C1 segment of cervical spinal cord (tissue), 14 donors: ENCODE measurements around the gene ALOX5.
"Not testable (repeated sequence)": the region's sequence is repeated elsewhere in the genome, so short reads cannot be mapped to it uniquely, and the experiment has no call there.

ENCODE experiments used
- DNase-seq, 14 donors: peaks; one replicate each; lab custom pipeline; 2025; lab: John Stamatoyannopoulos, UW

Gene ALOX5

DNA sequence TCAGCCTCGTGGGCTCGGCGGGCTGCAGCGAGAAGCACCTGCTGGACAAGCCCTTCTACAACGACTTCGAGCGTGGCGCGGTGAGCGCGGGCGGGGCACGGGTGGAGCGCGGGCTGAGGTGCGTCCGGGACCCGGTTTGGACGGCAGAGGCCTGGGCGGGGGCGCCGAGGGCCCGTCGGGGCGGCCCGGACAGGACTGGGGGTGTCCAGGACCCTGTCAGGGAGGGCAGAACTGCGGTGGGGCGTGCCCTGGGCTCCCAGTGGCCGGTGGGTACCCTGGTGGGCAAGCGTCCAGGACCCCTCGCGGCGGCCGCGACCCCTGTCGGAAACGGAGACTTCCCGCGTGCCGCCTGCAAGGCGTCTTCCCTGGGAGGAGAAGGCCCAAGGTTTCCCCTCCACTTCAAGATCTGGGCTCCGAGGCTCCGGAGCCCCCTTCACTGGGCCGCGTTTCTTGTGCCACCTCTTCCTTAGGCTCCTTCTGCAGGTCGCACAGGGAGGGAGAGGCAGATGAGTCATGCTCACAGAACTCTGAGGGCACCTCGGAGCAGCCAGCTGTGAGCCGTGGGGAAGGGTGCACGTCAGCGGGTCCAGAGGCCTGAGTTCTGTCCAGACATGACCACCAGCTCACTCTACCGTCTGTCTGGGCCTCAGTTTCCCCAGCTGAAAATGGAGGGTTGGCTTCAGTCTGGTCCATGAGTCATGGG lies 485 bp downstream of the ALOX5 start:
- peak in 2 of 14 donors; percentile 22 to 55 for DNase-seq

DNA sequence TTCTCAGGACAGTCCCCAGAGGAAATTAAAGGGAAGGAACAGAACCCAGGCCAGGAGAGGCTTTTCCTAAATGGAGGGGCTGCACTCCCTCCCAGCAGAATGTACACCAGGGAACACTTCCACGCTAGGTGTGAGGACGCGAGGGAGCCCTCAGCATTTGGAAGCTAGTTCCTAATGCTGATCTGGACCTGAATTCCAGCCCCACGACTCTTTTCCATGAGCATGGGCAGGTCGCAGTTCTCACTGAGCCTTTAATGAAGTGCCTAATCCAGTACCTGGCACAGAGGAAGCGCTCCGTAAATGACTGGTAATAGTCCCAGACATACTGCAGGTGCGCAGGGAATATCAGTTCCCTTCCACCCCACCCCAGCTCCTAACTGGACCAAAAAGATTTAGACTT lies 1.1 kb downstream of the ALOX5 start:
- peak in 1 of 14 donors; percentile 21 for DNase-seq

- no peak for DNase-seq
These were observed 1.8 kb downstream of the ALOX5 start for GRCh38 chr10:45375716-45376231.

- DNase-seq: no peak
These were observed 2.4 kb downstream of the ALOX5 start for GRCh38 chr10:45376371-45376801.

DNA sequence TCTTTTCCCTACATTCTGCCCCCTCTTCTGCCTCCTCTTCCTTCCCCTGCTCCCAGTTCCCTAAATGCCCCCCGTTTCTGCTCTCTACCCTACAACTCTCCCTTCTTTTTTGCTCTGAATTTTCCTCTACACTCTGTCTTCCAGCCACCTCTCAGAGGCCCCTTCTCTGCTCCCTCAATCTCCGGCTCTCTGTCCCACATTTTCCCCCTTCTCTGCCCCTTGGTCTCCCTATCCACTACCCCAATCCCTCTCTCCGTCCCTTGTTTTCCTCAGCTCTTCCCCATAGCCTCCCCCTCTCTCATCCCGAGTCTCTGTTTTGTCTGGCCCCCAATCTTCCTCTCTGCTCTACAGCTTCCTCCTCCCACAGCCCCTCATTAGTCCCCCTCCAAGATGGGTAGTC lies 3.3 kb downstream of the ALOX5 start:
- no peak for DNase-seq

DNA sequence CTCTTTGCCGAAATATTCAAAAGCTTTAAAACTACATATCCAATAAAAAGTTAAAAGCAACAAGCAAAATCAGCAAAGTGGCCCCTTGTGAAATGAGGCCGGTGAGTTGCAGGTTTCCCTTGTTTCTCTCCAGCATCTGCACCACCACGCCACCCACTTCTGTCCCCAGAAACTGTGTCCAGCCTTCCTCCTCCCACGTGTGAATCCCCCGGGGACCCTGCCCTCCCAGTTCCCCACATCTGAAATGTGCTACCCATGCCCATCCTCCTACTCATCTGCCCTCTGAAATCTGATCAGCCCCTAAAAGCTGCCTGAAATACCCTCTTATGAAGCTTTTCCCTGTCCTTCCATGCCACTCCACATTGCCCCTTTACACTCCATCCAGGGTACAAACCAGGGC lies 3.8 kb downstream of the ALOX5 start:
- no peak for DNase-seq

GRCh38 chr10:45378914-45379726 lies 5.1 kb downstream of the ALOX5 start:
- DNase-seq: peak in 2 of 14 donors; percentile 15 to 16

GRCh38 chr10:45379891-45380540 lies 6.0 kb downstream of the ALOX5 start:
- peak in 3 of 14 donors; percentile 17 to 44 (median 32) for DNase-seq

DNA sequence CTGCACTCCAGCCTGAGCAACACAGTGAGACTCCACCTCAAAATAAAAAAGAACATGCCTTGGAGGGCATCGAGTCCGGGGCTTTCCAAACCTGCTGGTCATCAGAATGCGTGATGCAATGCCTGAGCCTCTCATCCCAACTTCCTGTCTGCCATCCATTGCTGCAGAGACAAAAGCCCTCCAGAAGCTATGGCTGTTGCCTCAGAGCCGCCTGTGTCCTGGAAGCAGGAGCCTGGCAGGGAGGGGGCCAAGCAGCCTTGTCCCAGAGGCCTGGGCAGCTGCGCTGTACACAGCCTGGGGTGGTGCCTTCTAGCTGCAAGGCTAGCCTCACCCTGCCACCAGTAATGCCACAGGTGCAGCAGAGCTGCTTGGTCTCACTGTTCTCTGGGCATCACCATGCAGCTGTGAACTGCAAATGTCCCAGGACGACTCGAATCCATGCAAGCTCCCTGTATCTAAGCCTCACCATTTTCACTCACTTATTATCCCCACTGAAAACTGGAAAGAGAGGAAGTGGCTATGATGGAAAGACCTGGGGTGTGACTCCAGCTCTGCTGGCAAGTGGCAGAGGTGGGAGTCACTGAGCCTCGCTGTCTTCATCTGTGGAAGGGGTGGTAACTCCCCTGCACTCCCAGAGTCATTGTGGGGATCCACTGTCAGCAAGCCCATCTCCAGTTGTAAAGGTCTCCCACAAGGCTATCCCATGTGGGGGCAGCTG lies 7.0 kb downstream of the ALOX5 start:
- peak in 1 of 14 donors; percentile 24 for DNase-seq

DNA sequence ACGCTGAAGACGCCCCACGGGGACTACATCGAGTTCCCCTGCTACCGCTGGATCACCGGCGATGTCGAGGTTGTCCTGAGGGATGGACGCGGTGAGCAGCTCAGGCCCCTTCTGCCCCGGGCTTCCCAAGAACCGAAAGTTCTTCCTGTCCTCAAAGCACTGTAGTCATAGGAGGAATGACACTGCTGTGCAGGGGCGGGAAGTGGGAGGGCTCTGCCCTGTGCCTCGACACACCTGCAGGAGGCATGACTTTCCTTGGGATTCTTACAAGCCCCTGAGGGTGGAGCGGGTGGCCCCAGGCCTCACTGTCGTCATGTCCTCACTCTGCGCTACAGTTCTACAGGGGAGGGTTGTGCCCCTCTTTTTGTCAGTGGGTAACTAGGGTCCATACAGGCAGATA lies 8.6 kb downstream of the ALOX5 start:
- DNase-seq: no peak

DNA sequence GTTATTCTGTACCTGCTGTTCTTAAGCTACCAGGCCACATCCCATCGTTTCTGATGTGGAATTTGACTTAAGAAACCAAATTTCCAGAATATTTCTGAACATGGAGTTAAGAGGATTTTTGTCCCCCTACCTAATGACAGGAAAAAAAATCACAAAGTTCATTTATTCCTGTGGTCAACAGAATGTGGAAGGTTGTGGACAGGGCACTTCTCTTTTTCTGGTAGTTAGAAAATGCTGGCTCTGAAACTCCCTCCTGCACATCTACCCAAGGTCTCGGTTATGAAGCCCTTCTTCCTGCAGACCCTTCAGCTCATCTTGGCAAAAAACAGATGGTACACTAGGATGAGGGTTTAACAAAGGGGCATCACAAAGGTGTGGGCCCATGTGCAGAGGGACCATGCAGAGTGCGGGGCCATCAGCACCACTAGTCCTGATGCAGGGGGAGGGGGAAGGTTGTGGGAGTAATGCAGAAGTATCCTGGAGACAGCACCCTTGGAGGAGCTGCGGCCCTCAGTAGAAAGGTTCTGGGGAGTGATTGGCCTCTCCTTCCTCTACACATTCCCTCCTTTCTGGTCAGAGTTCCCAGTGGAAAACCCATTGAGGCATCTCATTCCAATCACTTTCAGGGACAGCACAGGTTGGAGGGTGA lies 9.8 kb downstream of the ALOX5 start:
- no peak for DNase-seq

GRCh38 chr10:45386657-45387056 lies 12.6 kb downstream of the ALOX5 start:
- DNase-seq: no peak

DNA sequence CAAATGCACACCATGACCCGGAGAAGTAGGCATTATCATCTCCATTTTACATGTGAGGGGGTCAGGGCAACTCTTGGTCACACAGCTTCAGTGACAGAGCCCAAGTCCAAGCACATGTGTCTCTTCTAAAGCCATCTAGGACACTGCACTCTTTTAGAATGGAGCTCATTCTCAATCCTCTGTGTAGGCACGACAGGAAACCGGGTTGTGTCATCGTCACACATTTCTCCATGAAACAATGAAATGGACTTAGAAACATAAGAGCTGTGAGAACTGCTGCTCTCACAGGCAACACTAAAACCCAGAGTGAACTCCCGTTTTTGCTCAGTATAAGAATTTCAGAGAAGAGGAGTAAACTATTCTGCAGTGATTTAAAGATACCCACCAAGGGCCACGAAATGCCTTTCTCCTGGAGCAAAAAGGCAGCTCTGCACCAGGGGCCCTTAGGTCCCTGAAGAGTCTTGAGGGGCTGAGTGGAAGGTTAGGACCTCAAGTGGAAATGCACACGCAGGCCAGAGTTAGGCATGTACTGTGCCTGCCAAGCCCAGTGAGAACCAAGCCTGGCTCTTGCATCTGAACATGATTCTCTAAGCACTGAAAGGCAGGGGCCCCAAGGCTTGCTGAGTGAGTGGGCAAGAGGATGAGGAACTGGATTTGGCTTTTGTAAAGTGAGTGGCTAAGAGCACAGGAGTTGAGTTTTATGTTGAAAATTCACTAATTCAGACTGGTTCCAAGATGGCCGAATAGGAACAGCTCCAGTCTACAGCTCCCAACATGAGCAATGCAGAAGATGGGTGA lies 13.3 kb downstream of the ALOX5 start:
- no peak for DNase-seq

DNA sequence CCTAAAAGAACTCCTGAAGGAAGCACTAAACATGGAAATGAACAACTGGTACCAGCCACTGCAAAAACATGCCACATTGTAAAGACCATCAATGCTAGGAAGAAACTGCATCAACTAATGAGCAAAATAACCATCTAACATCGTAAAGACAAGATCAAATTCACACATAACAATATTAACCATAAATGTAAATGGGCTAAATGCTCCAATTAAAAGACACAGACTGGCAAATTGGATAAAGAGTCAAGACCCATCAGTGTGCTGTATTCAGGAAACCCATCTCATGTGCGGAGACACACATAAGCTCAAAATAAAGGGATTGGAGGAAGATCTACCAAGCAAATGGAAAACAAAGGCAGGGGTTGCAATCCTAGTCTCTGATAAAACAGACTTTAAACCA lies 15.7 kb downstream of the ALOX5 start:
- not testable (repeated sequence) for DNase-seq

GRCh38 chr10:45391636-45392035 lies 17.6 kb downstream of the ALOX5 start:
- DNase-seq: not testable (repeated sequence)

GRCh38 chr10:45395554-45395953 lies 21.5 kb downstream of the ALOX5 start:
- no peak for DNase-seq

- DNase-seq: no peak
These were observed 24.6 kb downstream of the ALOX5 start for GRCh38 chr10:45398595-45398994.

DNA sequence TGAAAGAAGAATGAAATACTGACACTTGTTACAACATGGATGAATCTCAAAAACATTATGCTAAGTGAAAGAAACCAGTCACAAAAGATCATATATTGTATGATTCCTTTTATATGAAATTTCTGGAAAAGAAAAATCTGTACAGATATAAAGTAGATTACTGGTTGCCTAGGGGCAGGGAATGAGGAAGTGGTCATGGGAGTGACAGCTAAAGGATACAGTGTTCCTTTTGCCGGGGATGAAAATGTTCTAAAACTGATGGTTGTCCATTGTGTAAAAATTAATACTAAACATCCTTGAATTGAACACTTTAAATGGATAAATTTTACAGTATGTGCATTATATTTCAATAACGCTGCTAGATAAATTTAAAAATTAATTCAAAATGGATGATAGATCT lies 25.1 kb downstream of the ALOX5 start:
- DNase-seq: no peak

- no peak for DNase-seq
These were observed 29.1 kb downstream of the ALOX5 start for GRCh38 chr10:45403151-45403550.

GRCh38 chr10:45404087-45404769 lies 30.2 kb downstream of the ALOX5 start:
- peak in 1 of 14 donors; percentile 22 for DNase-seq
